Heart right ventricle (tissue), 16 donors: ENCODE data around the gene SPANXN3. TPM values are rescaled to one million over a fixed set of nuclear protein-coding genes. Genes with fewer than 3 reads are reported as not detected.

Experiments
- ATAC-seq, 8 donors: fragments of 200-7000 bp; cut with Tn5 transposase; one replicate each; pipeline ENCODE4 v1.9.1; 2020; ENCODE audit warnings: mild to moderate bottlenecking in 8 of 8, moderate library complexity in 8 of 8, moderate number of reproducible peaks in 1 of 8
- DNase-seq, 2 donors: peaks; one replicate each; pipeline ENCODE4 v3.0.0-alpha.2; 2020
- H3K27ac ChIP-seq, 10 donors: fragments of 200-600 bp; sonication (generic) in 2 of 10; one replicate each; pipeline versions ENCODE4 v1.5.0 to v1.8.0; 2020 to 2022; ENCODE audit warnings: mild to moderate bottlenecking in 3 of 10
- H3K27me3 ChIP-seq, 7 donors: fragments of 200-600 bp; one replicate each; pipeline ENCODE4 v1.8.0; 2021 to 2022; ENCODE audit warnings: mild to moderate bottlenecking in 2 of 7
- H3K36me3 ChIP-seq, 9 donors: fragments of 200-600 bp; sonication (generic) in 1 of 9; one replicate each; pipeline versions ENCODE4 v1.5.0 to v1.8.0; 2020 to 2022; ENCODE audit warnings: mild to moderate bottlenecking in 2 of 9
- H3K4me1 ChIP-seq, 9 donors: fragments of 200-600 bp; sonication (generic) in 1 of 9; one replicate each; pipeline versions ENCODE4 v1.5.0 to v1.8.0; 2020 to 2022; ENCODE audit warnings: mild to moderate bottlenecking in 4 of 9
- H3K4me3 ChIP-seq, 10 donors: fragments of 200-600 bp; sonication (generic) in 2 of 10; one replicate each; pipeline versions ENCODE4 v1.5.0 to v1.8.0; 2020 to 2022; ENCODE audit warnings: mild to moderate bottlenecking in 7 of 10, moderate library complexity in 2 of 10
- H3K9me3 ChIP-seq, 11 donors: fragments of 200-600 bp in 10 of 11; sonication (generic) in 2 of 11; one replicate each; pipeline versions ENCODE4 v1.5.0 to v1.8.0; 2013 to 2022; ENCODE audit warnings: mild to moderate bottlenecking in 2 of 11, control low read depth in 1 of 11, moderate library complexity in 1 of 11
- CTCF ChIP-seq, 9 donors: fragments of 200-600 bp; sonication (generic) in 2 of 9; IDR thresholded peaks; one replicate each; pipeline versions ENCODE4 v1.5.0 to v1.8.0; 2021 to 2022; ENCODE audit warnings: antibody characterized with exemption in 9 of 9, mild to moderate bottlenecking in 5 of 9, moderate library complexity in 1 of 9
- WGBS, 2 donors: extraction: QIAGEN DNeasy Blood & Tissue Kit; methylation state at CpG; one replicate each; pipeline ENCODE4 v1.1.7; 2013; ENCODE audit warnings: inconsistent platforms in 1 of 2; 5-methylcytosine and 5-hydroxymethylcytosine counted together
- intact Hi-C, 10 donors: fragments of 100-400 bp; cut with DNase I; formaldehyde crosslinking; loops; one replicate each; pipeline versions ENCODE4 v1.11.1 to v1.14.2; 2022
- polyA plus RNA-seq, 2 donors: library from polyadenylated mRNA; stranded (reverse); fragments of 200-250 nt; gene quantifications; one replicate each; pipeline ENCODE4 v1.2.3, GENCODE V29; 2013
- total RNA-seq, 10 donors: library from RNA; stranded (reverse); fragmentation: NEBNext Ultra II Directional in 3 of 10; extraction: Animal tissue kit (Norgen Biotek cat#: 25700) in 3 of 10; gene quantifications; one replicate each; pipeline versions ENCODE4 v1.2.1 to v1.2.4, GENCODE V29; 2021 to 2023
- donor health status: Arrhythmogenic right ventricular cardiomyopathy.
- donor health status: ischemic (EF 13 %, LVEDD 7.1; RV severe dilation, severe dysfunction).
- donor health status: healthy with polysubstance abuse.
- donor health status: DM: no; HTN: yes; CAD: no.
- donor health status: DM: no; HTN: no; CAD: no.
- donor health status: ischemic (EF 25% LVEDD 6.9; RV normal size, moderate dysfunction).
- donor health status: ischemic (EF 25% LVEDD 5.7; RV mildly dilated, moderate dysfunction).
- donor health status: healthy.
- donor health status: DM: yes; HTN: yes; CAD: no.
- donor health status: Ischemic cardiomyopathy.
- donor health status: ischemic (EF 35%, LVEDD 5.7; RV mildly dilated, moderate dysfunction).
- donor health status: nonischemic (EF 11% LVEDD 7.7; RV severe dilation, severe dysfunction).
- donor health status: DM: yes; HTN: yes; CAD: no.
- donor health status: PGD.
- donor health status: ischemic (EF 29% LVEDD 5.4; RV normal size, mild dysfunction).
- donor health status: nonischemic (EF 23%, LVEDD 6.1; RV moderate dilation, normal function).

SPANXN3 gene
- total and polyA plus RNA-seq, 12 donors = not detected

- Histone ChIP-seq H3K27me3 (no peaks in the 10 kb centered on the region), H3K4me3 (no peak overlapping the region), H3K36me3 (no peaks in the 10 kb centered on the region), H3K9me3 (no peaks in the 10 kb centered on the region), H3K4me1 (peaks cover 0 to 5% (median 0%) of the 10 kb centered on the region in 9 donors), H3K27ac (no peak overlapping the region)
- ATAC-seq (no peak), DNase-seq (no peak)
- WGBS, 2 donors = 72 to 87% methylated on average over 4 of the region's 4 CpGs
- no peak for TF ChIP-seq CTCF (IDR thresholded peaks at IDR 0.05)
- intact Hi-C loops = no loop called here
Observed at GRCh38 chrX:143476751-143477150, 40.5 kb downstream of the SPANXN3 start.

- intact Hi-C loops = no loop called here
- no peaks in the 10 kb centered on the region for H3K36me3 ChIP-seq
- no peaks in the 10 kb centered on the region for H3K27me3 ChIP-seq
- DNase-seq (no peak), ATAC-seq (peak in 1 of 8 donors; percentile 61)
- TF ChIP-seq CTCF (IDR thresholded peaks at IDR 0.05) = no peak
- H3K4me3 ChIP-seq = no peak overlapping the region
- H3K27ac ChIP-seq = no peak overlapping the region
- WGBS, 2 donors = 15 to 54% methylated on average over 1 of the region's 1 CpG
- H3K4me1 ChIP-seq = peaks cover 0 to 6% (median 0%) of the 10 kb centered on the region in 9 donors
- H3K9me3 ChIP-seq = no peaks in the 10 kb centered on the region
Observed at GRCh38 chrX:143472347-143472938, 44.8 kb downstream of the SPANXN3 start.

- DNase-seq (no peak), ATAC-seq (no peak)
- no peak overlapping the region for H3K4me3 ChIP-seq
- intact Hi-C loops = no loop called here
- TF ChIP-seq CTCF (IDR thresholded peaks at IDR 0.05) = no peak
- no peak overlapping the region for H3K27ac ChIP-seq
- 33 to 60% methylated on average over 1 of the region's 1 CpG for WGBS, 2 donors
- H3K4me1 ChIP-seq = no peaks in the 10 kb centered on the region
- H3K27me3 ChIP-seq = no peaks in the 10 kb centered on the region
- H3K9me3 ChIP-seq = no peaks in the 10 kb centered on the region
- no peaks in the 10 kb centered on the region for H3K36me3 ChIP-seq
Observed at GRCh38 chrX:143466130-143466529, 51.1 kb downstream of the SPANXN3 start.

GRCh38 chrX:143462696-143463095, 54.6 kb downstream of the SPANXN3 start:
- ATAC-seq (no peak), DNase-seq (no peak)
- Histone ChIP-seq H3K27me3 (no peaks in the 10 kb centered on the region), H3K4me1 (no peaks in the 10 kb centered on the region), H3K27ac (no peak overlapping the region), H3K9me3 (peaks cover 0 to 5% (median 0%) of the 10 kb centered on the region in 11 donors), H3K36me3 (no peaks in the 10 kb centered on the region), H3K4me3 (no peak overlapping the region)
- WGBS, 2 donors = 80 to 85% methylated on average over 10 of the region's 10 CpGs
- no peak for TF ChIP-seq CTCF (IDR thresholded peaks at IDR 0.05)
- intact Hi-C loops = no loop called here
